Tibial nerve (tissue), 4 donors: ENCODE results near the gene BAZ1B. TPM values are rescaled to one million over a fixed set of nuclear protein-coding genes. Genes with fewer than 3 reads are reported as not detected.

Experiments
- DNase-seq, 2 donors: peaks; one replicate each; pipeline ENCODE4 v3.0.0-alpha.2; 2019; ENCODE audit warnings: low spot score in 2 of 2
- H3K27ac ChIP-seq, 4 donors: fragments of 200-600 bp; sonication (generic) in 3 of 4; one replicate each; pipeline ENCODE4 v1.5.1; 2017 to 2019; ENCODE audit warnings: mild to moderate bottlenecking in 1 of 4
- H3K27me3 ChIP-seq, 2 donors: fragments of 200-600 bp; sonication (generic) in 1 of 2; one replicate each; pipeline versions ENCODE4 v1.5.1 to v1.6.0; 2017 to 2019
- H3K36me3 ChIP-seq, 3 donors: fragments of 200-600 bp; sonication (generic); one replicate each; pipeline ENCODE4 v1.5.1; 2018 to 2019
- H3K4me1 ChIP-seq, 4 donors: fragments of 200-600 bp; sonication (generic) in 3 of 4; one replicate each; pipeline ENCODE4 v1.5.1; 2017 to 2019
- H3K4me3 ChIP-seq, 4 donors: fragments of 200-600 bp; sonication (generic) in 3 of 4; one replicate each; pipeline ENCODE4 v1.5.1; 2017 to 2019; ENCODE audit warnings: mild to moderate bottlenecking in 1 of 4, moderate library complexity in 1 of 4
- H3K9me3 ChIP-seq, 4 donors: fragments of 200-600 bp; sonication (generic) in 3 of 4; one replicate each; pipeline ENCODE4 v1.5.1; 2017 to 2019
- CTCF ChIP-seq, 5 experiments: fragments of 200-600 bp in 3 of 5; fragments of 450-650 bp in 2 of 5; sonication (generic) in 3 of 5; IDR thresholded peaks; one replicate each; pipeline ENCODE4 v1.5.1; 2016 to 2019; ENCODE audit warnings: antibody characterized with exemption in 5 of 5, mild to moderate bottlenecking in 3 of 5, moderate library complexity in 2 of 5
- EP300 ChIP-seq, 2 donors: sonication (generic); formaldehyde crosslinking; IDR thresholded peaks; one replicate each; pipeline ENCODE4 v1.6.1; 2017; ENCODE audit warnings: antibody characterized with exemption in 2 of 2, mild to moderate bottlenecking in 1 of 2
- POLR2A ChIP-seq, 2 donors: fragments of 450-650 bp; IDR thresholded peaks; one replicate each; pipeline ENCODE4 v1.6.1; 2017; ENCODE audit warnings: antibody characterized with exemption in 2 of 2, mild to moderate bottlenecking in 2 of 2, moderate library complexity in 2 of 2
- WGBS, 2 donors: methylation state at CpG; one replicate each; pipeline ENCODE4 v1.1.5; 2018; 5-methylcytosine and 5-hydroxymethylcytosine counted together
- total RNA-seq, 4 donors: library from RNA; depleted of rRNA; stranded (reverse); fragments of >200 nt; gene quantifications; one replicate each; pipeline ENCODE4 v1.1.0, GENCODE V29; 2016

Gene BAZ1B
- total RNA-seq, 4 donors from 2014 or later, result 53.3 to 70.1 (median 63.6) TPM

- Histone ChIP-seq H3K4me3 (no peak overlapping the region), H3K4me1 (peaks cover 0 to 20% (median 0%) of the 10 kb centered on the region in 4 donors), H3K36me3 (peaks cover 4 to 85% (median 12%) of the 10 kb centered on the region in 3 donors), H3K27ac (no peak overlapping the region), H3K27me3 (no peaks in the 10 kb centered on the region), H3K9me3 (no peaks in the 10 kb centered on the region)
- TF ChIP-seq POLR2A (IDR thresholded peaks at IDR 0.05), result no peak
- TF ChIP-seq CTCF (IDR thresholded peaks at IDR 0.05), result no peak
- no peak for TF ChIP-seq EP300 (IDR thresholded peaks at IDR 0.05)
- 81 to 89% methylated on average over 5 of the region's 5 CpGs for WGBS, 2 donors
- DNase-seq, result no peak
These were observed 12.6 kb downstream of the BAZ1B start for GRCh38 chr7:73509463-73509862.

- WGBS, 2 donors, result 72 to 91% methylated on average over 2 of the region's 2 CpGs
- Histone ChIP-seq H3K27ac (no peak overlapping the region), H3K36me3 (peaks cover 9 to 86% (median 12%) of the 10 kb centered on the region in 3 donors), H3K27me3 (no peaks in the 10 kb centered on the region), H3K4me3 (no peak overlapping the region), H3K4me1 (peaks cover 0 to 7% (median 0%) of the 10 kb centered on the region in 4 donors), H3K9me3 (no peaks in the 10 kb centered on the region)
- no peak for TF ChIP-seq POLR2A (IDR thresholded peaks at IDR 0.05)
- no peak for TF ChIP-seq EP300 (IDR thresholded peaks at IDR 0.05)
- no peak for TF ChIP-seq CTCF (IDR thresholded peaks at IDR 0.05)
- DNase-seq, result no peak
These were observed 14.5 kb downstream of the BAZ1B start for GRCh38 chr7:73507556-73507955.

- Histone ChIP-seq H3K27ac (no peak overlapping the region), H3K36me3 (peaks cover 12 to 100% (median 15%) of the 10 kb centered on the region in 3 donors), H3K4me1 (peaks cover 0 to 4% (median 0%) of the 10 kb centered on the region in 4 donors), H3K4me3 (no peak overlapping the region), H3K27me3 (no peaks in the 10 kb centered on the region), H3K9me3 (no peaks in the 10 kb centered on the region)
- no peak for DNase-seq
- TF ChIP-seq CTCF (IDR thresholded peaks at IDR 0.05) (no peak), EP300 (IDR thresholded peaks at IDR 0.05) (no peak), POLR2A (IDR thresholded peaks at IDR 0.05) (no peak)
- WGBS, 2 donors, result 88 to 100% methylated on average over 1 of the region's 1 CpG
These were observed 17.2 kb downstream of the BAZ1B start for GRCh38 chr7:73504920-73505319.

GRCh38 chr7:73504017-73504416 is 18.1 kb downstream of the BAZ1B start:
- Histone ChIP-seq H3K36me3 (peaks cover 10 to 100% (median 15%) of the 10 kb centered on the region in 3 donors), H3K4me3 (no peak overlapping the region), H3K9me3 (no peaks in the 10 kb centered on the region), H3K4me1 (peaks cover 0 to 4% (median 0%) of the 10 kb centered on the region in 4 donors), H3K27ac (no peak overlapping the region), H3K27me3 (no peaks in the 10 kb centered on the region)
- DNase-seq, result no peak
- no peak for TF ChIP-seq CTCF (IDR thresholded peaks at IDR 0.05)
- no peak for TF ChIP-seq EP300 (IDR thresholded peaks at IDR 0.05)
- TF ChIP-seq POLR2A (IDR thresholded peaks at IDR 0.05), result no peak
- WGBS, 2 donors, result 91 to 95% methylated on average over 2 of the region's 2 CpGs

- Histone ChIP-seq H3K4me3 (no peak overlapping the region), H3K36me3 (peaks cover 9 to 100% (median 15%) of the 10 kb centered on the region in 3 donors), H3K27ac (no peak overlapping the region), H3K4me1 (peaks cover 0 to 4% (median 0%) of the 10 kb centered on the region in 4 donors), H3K27me3 (no peaks in the 10 kb centered on the region), H3K9me3 (no peaks in the 10 kb centered on the region)
- no peak for DNase-seq
- WGBS, 2 donors, result 89 to 91% methylated on average over 5 of the region's 5 CpGs
- TF ChIP-seq EP300 (IDR thresholded peaks at IDR 0.05), result no peak
- TF ChIP-seq POLR2A (IDR thresholded peaks at IDR 0.05), result no peak
- TF ChIP-seq CTCF (IDR thresholded peaks at IDR 0.05), result no peak
These were observed 18.9 kb downstream of the BAZ1B start for GRCh38 chr7:73503229-73503628.
